ENCODE results near the gene PTCRA. TPM values are rescaled to one million over a fixed set of nuclear protein-coding genes. Genes with fewer than 3 reads are reported as not detected.
"Not testable (repeated sequence)": the region's sequence is repeated elsewhere in the genome, so short reads cannot be mapped to it uniquely, and the experiment has no call there.

The PTCRA gene
- total and polyA plus RNA-seq, 3 donors from 2014 or later = 0.56 TPM; not detected in 2

DNA sequence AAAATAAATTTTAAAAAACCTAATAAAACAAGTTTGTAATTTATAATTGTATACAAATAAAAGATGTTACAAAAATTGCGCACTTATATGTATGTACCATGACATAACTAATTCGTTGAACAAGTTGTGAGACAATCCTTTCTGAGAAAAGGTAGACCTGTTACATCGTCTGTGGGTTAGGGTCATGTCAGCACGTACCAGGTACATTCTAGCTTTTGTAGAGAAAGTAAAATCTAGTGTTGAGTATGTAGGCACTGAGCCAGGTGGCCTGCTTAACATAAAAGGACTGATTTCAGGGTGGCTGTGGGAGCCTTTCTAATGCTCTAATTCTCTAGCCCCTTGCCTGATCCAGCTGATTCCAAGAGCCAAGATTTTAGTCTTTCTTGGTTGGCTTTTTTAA lies 26.0 kb upstream of the PTCRA start:
- Histone ChIP-seq H3K36me3 (ENCODE audit: low read depth, missing control alignments) (no peaks in the 10 kb centered on the region), H3K27me3 (no peaks in the 10 kb centered on the region), H3K9me3 (no peaks in the 10 kb centered on the region), H3K27ac (peak overlapping the region in 1 of 2 donors; percentile 78), H3K4me1 (peaks cover 21% of the 10 kb centered on the region), H3K4me3 (peak overlapping the region; percentile 68 to 83)
- DNase-seq = no peak
- TF ChIP-seq, protein P1, sequence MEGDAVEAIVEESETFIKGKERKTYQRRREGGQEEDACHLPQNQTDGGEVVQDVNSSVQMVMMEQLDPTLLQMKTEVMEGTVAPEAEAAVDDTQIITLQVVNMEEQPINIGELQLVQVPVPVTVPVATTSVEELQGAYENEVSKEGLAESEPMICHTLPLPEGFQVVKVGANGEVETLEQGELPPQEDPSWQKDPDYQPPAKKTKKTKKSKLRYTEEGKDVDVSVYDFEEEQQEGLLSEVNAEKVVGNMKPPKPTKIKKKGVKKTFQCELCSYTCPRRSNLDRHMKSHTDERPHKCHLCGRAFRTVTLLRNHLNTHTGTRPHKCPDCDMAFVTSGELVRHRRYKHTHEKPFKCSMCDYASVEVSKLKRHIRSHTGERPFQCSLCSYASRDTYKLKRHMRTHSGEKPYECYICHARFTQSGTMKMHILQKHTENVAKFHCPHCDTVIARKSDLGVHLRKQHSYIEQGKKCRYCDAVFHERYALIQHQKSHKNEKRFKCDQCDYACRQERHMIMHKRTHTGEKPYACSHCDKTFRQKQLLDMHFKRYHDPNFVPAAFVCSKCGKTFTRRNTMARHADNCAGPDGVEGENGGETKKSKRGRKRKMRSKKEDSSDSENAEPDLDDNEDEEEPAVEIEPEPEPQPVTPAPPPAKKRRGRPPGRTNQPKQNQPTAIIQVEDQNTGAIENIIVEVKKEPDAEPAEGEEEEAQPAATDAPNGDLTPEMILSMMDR (IDR thresholded peaks at IDR 0.05) = no peak
- no peak for TF ChIP-seq POLR2A (IDR thresholded peaks at IDR 0.05)
- intact Hi-C loops (cut with DNase I; ENCODE audit: low total_unique reads) = no loop called here
- WGBS, 2 donors = 43 to 46% methylated on average over 4 of the region's 4 CpGs

DNA sequence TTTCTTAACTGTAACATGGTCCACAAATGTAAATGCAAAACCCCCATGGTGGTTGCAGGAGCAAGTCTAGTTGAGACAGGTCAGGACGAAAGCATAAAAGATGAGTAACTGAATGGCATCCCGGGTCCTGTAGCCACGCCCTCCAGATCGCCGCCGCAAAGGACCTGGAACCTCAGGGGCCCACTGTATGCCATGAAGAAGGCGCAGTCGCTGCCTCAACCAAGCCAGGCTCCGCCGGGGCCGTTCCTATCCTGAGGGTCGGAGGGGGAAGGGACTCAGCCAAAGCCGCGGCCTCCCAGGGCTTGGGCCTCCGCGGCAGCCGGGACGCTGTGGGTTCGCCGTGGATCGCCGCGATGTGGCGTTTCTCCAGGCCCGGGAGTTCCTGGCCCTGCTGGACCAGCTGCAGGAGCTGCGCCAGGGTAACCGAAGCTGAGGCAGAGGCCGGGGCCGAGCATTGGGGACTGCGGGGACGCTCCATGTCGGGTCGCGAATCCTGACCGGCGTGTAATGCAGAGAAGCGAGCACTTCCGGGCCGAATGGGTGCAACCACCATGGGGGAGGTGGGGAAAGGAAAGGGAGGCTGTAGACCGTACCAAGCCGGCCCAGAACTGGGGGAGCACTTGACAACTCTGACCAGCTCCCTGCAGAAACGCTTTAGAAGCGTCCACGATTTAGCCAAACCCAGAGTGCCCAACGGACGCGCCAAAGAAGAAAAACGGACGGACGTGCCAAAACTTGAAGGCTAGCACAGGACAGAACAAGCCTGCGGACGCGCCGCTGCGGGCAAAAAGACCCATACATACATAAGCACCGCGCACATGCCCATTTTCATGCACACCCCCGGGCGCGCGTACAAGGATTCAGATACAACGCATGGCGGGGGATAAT lies 25.3 kb upstream of the PTCRA start:
- no peak for TF ChIP-seq POLR2A (IDR thresholded peaks at IDR 0.05)
- TF ChIP-seq, protein P1 (IDR thresholded peaks at IDR 0.05) = no peak
- intact Hi-C loops (cut with DNase I; ENCODE audit: low total_unique reads) = no loop called here
- H3K27ac ChIP-seq = peak overlapping the region; percentile 78 to 83
- peaks cover 21% of the 10 kb centered on the region for H3K4me1 ChIP-seq
- DNase-seq = peak; percentile 97
- peak overlapping the region; percentile 68 to 83 for H3K4me3 ChIP-seq
- H3K27me3 ChIP-seq = no peaks in the 10 kb centered on the region
- 0 to 1% methylated on average over 40 to 47 of the region's 63 CpGs for WGBS, 2 donors
- no peaks in the 10 kb centered on the region for H3K36me3 ChIP-seq (ENCODE audit: low read depth, missing control alignments)
- H3K9me3 ChIP-seq = no peaks in the 10 kb centered on the region

DNA sequence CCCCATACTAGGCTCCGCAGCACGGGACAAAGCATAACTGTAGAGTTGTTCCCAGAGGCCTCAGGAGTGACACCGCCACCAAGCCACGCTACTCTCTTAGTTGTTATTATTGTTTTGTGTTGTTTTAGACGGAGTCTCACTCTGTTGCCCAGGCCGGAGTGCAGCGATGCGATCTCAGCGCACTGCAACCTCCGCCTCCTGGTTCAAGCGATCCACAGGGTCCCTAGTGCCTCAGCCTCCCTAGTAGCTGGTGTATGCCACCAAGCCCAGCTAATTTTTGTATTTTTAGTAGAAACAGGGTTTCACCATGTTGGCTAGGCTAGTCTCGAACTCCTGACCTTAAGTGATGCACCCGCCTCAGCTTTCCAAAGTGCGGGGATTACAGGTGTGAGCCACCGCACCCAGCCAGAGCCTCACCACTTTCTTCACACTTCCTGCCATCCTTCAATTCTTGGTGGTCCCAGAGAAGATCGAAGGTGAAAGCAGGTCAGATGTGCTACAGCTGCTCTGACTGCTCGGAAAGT lies 24.6 kb upstream of the PTCRA start:
- H3K27ac ChIP-seq = peak overlapping the region; percentile 78 to 83
- WGBS, 2 donors = 33 to 36% methylated on average over 17 of the region's 17 CpGs
- intact Hi-C loops (cut with DNase I; ENCODE audit: low total_unique reads) = no loop called here
- no peak for DNase-seq
- H3K36me3 ChIP-seq (ENCODE audit: low read depth, missing control alignments) = no peaks in the 10 kb centered on the region
- H3K9me3 ChIP-seq = no peaks in the 10 kb centered on the region
- TF ChIP-seq, protein P1 (IDR thresholded peaks at IDR 0.05) = no peak
- TF ChIP-seq POLR2A (IDR thresholded peaks at IDR 0.05) = no peak
- peaks cover 21% of the 10 kb centered on the region for H3K4me1 ChIP-seq
- H3K27me3 ChIP-seq = no peaks in the 10 kb centered on the region
- H3K4me3 ChIP-seq = peak overlapping the region; percentile 68 to 83

DNA sequence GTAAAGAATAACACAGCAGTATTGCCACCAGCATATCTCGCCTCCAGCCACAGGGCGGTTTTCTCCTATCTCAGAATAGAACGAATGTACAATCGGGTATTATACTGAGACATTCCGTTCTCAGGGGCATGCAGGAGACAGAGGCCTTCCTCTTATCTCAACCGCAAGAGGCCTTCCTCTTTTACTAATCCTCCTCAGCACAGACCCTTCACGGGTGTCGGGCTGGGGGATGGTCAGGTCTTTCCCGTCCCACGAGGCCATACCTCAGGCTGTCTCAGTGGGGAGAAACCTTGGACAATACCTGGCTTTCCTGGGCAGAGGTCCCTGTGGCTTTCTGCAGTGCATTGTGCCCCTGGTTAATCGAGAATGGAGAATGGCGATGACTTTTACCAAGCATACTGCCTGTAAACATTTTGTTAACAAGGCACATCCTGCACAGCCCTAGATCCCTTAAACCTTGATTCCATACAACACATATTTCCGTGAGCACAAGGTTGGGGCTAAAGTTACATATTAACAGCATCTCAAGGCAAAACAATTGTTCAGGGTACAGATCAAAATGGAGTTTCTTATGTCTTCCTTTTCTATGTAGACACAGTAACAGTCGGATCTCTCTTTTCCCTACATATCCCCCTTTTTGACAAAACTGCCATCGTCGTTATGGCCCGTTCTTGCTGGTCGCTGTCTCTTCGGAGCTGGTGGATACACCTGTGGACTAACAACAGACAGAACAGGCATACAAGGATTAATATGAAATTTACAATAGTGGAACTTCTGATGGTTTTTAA lies 21.6 kb upstream of the PTCRA start:
- DNase-seq = peak; percentile 46
- H3K27me3 ChIP-seq; intact Hi-C loops (cut with DNase I; ENCODE audit: low total_unique reads); H3K4me3 ChIP-seq; H3K9me3 ChIP-seq; H3K36me3 ChIP-seq (ENCODE audit: low read depth, missing control alignments): not testable (repeated sequence)
- peak overlapping the region in 1 of 2 donors; percentile 71 for H3K27ac ChIP-seq
- peaks cover 21% of the 10 kb centered on the region for H3K4me1 ChIP-seq
- WGBS, 2 donors = 61 to 78% methylated on average over 19 of the region's 19 CpGs

DNA sequence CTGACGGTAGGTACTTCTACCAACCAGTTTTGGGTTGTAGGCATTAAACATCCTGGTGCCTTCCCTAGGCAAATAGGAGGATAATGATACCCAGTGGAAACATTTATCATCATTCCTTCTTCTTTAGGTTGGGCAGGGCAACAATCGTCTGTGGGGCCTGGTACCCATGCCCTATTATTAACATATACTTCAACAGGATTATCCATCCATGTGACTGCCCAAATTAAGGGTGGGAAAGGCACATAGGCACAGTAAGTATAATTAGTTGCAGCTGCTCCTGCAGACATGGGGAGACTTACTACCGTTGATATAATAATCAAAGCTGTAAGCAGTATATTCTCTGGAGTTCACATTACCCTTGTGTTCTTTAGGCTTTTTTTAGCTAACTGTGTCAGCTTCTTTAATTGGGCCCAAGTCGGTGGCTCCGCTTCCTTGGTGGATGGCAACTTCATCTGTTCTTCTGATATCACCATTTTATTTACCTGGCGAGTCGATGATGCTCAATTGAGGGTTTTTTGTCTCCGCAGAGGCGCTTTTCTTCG lies 19.6 kb upstream of the PTCRA start:
- H3K9me3 ChIP-seq = no peaks in the 10 kb centered on the region
- H3K36me3 ChIP-seq (ENCODE audit: low read depth, missing control alignments) = no peaks in the 10 kb centered on the region
- peaks cover 23% of the 10 kb centered on the region for H3K4me1 ChIP-seq
- intact Hi-C loops (cut with DNase I; ENCODE audit: low total_unique reads) = no loop called here
- H3K27ac ChIP-seq = no peak overlapping the region
- DNase-seq = no peak
- WGBS, 2 donors = 78 to 82% methylated on average over 10 of the region's 10 CpGs
- TF ChIP-seq POLR2A (IDR thresholded peaks at IDR 0.05) = no peak
- TF ChIP-seq, protein P1 (IDR thresholded peaks at IDR 0.05) = no peak
- H3K27me3 ChIP-seq = no peaks in the 10 kb centered on the region
- no peak overlapping the region for H3K4me3 ChIP-seq
